Measurements from ENCODE around the gene HSD17B11.

DNA sequence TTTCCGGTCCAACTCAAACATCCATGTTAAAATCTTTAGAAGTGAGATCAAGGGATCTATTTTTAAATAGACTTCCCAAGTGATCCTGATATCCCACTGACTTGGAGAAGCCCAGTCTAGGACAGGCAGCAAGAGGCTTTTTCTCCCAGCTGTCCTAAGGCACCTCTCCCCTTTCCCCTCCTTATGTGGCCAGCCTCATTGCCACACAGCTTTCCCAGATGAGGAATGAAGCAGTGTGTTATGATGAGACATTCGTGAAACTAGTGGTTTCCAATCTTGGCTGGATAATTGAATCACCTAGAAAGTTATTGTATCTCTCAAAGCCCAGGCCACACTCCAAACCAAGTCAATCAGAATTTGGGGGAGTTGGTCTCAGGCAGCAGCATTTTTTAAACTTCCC, 51.5 kb downstream of the HSD17B11 start:
- TF ChIP-seq EZH2 (IDR thresholded peaks at IDR 0.05) (no peak), POLR2AphosphoS5 (IDR thresholded peaks at IDR 0.05; ENCODE audit: borderline replicate concordance, low read depth, low read length) (no peak)
